Forelimb muscle (tissue), 1 donor: ENCODE data around the gene SLC6A19. TPM values are rescaled to one million over a fixed set of nuclear protein-coding genes. Genes with fewer than 3 reads are reported as not detected.

Experiments
- DNase-seq: peaks from one replicate; pipeline ENCODE4 v3.0.0-alpha.2; 2013; ENCODE audit warnings: low read depth
- polyA plus RNA-seq: library from polyadenylated mRNA; unstranded; fragments of 120-200 nt; gene quantifications from one replicate; pipeline ENCODE4 v1.2.1, GENCODE V29; 2013; ENCODE audit not compliant: insufficient read length

The SLC6A19 gene
- polyA plus RNA-seq, 1 donor: not detected

DNA sequence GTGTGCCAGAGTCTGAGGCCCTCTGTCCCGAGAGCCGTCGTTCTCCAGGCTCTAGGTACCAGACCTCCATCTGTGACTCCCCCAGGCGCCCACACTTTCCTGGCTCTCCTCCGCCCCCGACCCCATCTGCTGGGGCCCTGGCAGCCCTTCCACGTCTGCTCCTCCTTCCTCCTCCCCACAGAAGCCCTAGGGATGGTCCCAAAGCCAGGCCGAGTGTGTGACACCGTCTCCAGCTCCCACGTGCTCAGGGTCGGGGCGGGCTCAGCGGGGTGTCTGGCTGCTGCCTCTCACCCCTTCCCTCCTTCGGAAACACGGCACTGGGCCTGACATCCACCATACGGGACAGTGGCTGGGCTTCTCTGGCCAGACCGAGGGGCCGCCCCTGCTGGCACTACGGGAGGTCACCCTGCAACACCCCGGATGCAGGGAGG lies 20.5 kb upstream of the SLC6A19 start:
- no peak for DNase-seq

DNA sequence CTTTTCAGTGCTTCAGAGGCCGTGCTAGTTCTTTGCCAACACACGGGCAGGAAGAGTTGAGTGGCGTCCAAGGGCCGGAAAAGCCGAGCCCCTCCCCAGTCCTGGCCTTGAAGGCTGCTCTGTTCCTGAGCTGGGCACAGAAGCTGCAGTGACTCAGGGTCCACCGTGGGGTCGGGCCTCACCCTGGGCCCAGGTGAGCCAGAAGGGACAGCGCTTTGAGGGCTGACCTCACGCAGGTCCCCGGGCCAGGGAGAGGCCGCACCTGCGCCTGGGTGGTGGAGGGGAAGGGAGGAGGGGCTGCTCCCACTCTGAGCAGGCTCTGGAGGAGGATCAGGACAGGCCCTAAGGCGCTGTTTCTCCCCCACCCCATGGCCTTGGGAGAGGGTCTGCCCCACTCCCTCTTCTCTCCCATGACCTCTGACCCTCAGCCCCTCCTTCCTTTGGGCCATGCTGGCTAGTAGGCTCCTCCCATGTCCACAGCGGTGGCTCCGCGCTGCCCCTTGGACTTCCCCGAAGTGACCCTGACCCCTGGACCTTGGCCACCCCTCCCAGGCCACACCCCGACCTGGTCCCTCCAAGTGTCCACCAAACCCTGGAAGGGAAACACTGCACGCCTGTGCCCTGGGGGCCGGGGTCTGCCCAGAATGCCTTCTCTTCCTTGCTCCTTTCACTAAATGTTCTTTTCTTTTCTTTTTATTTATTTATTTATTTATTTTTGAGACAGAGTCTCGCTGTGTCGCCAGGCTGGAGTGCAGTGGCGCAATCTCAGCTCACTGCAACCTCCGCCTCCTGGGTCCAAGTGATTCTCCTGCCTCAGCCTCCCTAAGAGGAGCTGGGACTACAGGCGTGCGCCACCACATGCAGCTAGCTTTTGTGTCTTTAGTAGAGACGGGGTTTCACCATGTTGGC lies 19.7 kb upstream of the SLC6A19 start:
- no peak for DNase-seq

DNA sequence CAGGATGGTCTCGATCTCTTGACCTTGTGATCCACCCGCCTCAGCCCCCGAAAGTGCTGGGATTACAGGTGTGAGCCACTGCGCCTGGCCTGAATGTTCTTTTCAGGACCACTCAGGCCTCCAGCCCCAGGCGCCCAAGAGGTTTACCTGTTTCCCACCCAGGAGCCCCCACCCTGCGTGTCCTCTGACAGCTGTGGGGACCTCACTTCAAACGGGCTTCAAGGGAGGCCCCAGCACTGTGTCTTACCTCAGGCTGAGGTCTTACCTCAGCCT lies 19.1 kb upstream of the SLC6A19 start:
- DNase-seq: no peak

DNA sequence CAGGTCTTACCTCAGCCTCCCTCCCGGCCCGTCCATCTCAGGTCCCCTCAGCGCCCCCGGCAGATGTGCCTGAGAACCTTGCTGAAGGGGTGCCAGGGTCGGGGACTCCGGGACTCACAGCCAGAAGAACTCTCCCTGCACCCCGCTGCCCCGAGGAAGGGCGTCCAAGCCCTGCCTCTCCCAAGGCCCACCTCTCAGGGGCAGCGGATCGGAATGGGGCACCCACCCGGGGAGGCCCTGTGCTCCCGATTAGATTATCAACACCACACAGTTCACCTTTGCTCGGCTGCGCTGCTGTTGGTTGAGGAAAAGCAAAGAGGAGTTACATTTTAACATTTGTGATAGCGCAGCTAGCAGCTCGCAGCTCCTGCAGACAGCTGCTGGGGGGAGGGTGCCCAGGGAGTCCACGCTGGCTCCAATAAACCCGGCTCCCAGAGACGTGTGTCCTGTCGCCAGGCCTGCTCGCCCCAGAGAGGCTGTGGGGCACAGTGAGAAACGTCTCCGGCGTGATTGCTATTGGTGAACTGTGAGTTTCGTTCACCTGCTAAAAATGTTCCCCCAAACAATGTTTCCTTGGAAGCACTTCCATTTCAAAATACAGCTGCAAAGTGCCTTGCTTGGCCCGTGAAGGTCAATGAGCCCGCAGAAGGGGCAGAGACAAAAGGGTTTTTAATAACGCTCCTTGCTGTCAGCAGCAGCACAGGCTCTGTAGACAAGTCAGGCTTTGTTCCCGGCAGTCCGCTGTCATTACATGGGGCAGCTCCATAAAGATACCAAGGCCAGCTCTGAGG lies 18.6 kb upstream of the SLC6A19 start:
- no peak for DNase-seq

DNA sequence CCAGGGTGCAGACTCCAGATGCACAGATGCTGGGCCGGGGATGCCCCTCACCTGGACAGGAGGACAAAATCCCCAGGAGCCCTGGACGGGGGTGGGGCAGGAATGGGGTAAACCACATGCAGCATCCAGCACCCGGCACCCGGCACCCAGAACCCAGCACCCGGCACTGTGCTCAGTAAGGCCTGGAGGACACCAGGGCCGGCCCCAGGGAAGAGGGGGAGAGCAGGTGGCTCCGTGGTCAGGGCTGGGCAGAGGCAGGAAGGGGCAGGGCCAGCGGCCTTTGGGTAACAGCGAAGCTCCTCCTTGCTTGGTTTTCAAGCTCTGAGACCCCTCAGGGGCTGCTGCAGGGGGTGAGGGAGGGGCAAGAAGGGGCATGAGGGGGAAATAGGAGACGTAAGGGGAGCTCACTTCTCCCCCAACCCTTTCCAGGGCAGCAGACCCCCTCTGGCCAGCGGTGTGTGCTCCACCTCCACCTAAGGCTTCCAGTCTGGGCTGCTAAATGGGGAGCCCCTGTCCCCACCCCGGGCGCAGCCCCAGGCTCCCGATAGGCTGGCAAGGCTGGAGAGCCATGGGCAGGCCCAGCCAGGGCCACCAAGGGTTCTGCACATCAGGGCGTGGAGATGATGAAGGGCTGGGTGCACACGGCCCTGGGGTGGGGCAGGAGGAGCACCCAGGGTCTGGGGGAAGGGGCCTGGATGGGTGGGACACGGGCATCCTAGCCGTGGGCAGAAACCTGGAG lies 17.8 kb upstream of the SLC6A19 start:
- no peak for DNase-seq

DNA sequence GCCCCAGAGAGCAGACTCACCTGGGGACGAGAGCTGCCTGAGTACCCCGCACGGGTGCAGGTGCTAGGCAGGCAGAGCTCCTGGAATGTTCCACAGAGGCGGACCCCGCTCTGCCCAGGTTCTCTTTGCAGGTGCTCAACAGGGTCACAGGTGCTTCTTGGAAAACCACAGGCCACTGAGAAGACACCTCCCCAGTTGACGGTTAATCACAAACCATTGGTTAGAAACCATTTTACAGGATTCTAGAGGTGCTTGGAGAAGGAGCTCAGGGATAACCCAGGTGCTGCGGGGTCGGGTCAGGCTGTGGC lies 17.3 kb upstream of the SLC6A19 start:
- no peak for DNase-seq

DNA sequence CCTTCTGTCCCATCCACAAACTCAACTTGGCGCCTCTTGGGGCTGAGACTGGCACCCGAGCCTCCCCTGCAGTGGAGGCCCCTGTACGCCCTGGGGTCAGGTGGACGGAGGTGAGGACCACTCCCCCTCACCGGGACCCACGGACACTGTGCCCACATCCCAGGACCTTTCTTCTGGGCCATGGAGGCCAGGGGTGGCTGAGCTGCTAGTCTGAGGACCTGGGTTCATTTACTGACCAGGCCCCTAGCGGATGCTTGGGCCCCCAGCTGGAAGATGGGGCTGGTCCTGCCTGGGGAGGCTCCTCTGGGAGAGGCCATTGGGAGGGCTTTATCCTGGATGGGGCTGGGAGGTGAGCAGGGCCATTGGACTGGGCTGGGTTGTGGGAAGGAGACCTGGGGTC lies 16.9 kb upstream of the SLC6A19 start:
- DNase-seq: no peak

DNA sequence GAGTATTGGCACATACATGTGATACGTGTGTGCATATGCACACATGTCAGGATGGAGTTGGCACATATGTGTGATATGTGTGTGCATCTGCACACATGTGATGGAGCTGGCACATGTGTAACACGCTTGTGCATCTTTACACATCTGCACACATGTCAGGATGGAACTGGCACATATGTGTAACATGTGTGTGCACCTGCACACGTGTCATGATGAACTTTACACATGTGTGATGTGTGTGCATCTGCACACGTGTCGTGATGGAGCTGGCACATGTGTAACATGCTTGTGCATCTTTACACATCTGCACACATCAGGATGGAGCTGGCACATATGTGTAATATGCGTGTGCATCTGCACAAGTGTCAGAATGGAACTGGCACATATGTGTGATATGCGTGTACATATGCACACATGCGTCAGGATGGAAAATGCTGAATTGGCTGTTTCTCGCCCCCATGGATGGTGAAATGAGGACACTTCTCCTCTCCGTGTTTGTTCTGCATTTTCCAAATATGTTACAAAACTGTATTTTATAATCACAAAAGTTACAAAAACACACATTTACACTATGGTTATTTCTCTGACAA lies 16.3 kb upstream of the SLC6A19 start:
- no peak for DNase-seq

DNA sequence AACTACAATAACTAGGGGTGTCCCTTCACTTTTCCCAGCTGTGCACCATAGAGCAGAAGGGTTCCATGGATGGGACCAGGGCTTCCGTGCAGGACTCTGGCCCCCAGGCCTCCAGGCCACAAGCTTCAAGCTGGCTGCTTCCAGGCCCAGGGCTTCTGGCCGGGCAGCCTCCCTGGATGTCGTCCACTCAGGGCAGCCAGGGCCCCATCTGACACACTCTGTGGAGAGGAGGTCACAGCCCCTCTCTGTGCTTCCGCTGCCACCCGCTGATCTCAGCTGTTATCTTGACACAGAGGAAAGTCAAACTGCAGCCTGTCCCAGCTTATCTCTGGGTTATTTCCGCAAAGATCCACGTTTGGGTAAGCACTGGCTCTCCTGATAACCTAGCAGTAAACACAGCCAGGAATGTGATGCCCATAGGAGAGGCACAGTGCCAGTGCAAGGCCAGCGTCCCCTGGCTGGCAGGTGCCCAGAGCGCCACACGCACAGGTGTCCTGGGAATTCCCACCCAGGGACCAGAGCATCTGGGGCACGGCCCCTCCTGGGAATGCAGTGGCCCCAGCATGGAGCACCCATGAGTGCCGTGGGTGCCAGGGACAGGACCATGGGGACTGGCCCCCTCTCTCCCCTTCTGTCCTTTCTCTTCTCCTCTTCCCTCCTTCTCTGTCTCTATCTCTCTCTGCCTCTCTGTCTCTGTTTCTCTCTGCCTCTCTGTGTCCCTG lies 15.6 kb upstream of the SLC6A19 start:
- no peak for DNase-seq

DNA sequence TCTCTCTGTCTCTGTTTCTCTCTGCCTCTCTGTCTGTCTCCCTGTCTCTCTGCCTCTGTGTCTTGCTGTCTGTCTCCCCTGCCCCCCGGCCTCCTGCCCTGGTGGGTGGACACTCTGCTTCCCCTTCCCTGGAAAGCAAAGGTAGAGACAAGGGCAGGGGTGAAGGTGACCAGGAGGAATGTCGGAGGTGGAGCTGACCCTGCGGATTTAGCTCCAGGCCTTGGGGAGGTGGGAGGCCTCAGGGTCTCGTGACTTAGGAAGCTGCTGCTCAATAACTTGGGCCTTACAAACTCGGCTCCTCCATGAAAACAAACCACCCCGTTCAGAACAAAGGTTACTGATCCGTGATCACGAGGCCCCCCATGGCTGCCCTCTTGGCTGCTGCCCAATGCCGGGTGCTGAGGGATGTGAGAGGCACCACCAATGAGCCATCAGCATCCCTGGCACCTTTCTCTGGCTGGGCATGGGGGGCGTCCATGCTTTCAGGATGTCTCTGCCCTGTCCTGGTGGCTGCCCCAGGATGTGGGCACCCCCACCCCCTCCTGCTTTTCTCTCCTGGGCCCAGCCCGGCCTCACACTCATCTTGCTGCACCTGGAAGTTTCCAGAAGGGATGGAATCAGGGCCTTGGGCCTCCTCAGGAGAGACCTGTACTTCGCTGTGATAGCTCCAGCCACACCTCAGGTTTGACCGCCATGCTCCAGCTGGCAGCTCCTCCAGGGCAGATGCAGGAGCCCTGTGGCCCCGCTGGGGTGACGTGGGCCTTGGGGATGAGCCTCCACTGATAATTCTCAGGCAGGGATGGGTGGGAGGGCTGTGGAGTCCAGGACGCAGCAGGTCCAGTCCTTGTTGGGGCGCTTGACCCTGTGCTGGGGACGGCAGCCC lies 14.8 kb upstream of the SLC6A19 start:
- DNase-seq: no peak

DNA sequence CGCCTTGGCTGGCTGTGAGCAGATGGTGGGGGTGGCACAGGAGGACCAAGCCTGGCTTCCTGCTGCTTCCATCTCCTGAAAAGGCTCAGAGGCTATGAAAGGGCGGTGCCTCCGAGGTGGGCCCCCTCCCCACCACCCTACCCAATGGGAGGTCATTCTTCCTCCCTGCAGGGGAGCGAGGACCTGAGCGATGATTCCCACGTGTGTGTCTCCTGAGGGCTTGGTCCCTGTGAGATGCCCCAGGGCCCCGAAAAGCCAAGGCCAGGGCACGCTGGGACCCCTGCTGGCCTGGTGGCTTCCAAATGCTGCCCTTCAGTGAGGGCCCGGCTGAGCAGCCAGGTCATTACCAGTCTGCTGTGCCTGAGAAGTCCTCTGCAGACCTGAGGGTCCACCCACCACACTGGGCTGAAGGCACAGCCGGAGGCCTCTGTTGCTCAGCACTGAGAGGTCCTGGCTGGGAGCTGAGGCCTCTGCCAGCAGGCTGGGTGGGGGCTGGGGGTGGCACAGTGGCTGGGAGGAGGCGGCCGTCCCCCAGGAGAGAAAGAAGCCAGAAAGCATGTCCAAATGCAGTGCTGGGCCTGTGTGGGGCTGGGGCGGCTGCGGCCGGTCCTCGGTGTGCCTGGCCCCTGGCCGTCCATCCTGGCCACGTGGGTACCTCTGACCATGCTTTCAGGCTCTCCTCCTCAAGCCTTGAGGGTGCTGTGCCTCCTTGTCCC lies 14.0 kb upstream of the SLC6A19 start:
- no peak for DNase-seq

DNA sequence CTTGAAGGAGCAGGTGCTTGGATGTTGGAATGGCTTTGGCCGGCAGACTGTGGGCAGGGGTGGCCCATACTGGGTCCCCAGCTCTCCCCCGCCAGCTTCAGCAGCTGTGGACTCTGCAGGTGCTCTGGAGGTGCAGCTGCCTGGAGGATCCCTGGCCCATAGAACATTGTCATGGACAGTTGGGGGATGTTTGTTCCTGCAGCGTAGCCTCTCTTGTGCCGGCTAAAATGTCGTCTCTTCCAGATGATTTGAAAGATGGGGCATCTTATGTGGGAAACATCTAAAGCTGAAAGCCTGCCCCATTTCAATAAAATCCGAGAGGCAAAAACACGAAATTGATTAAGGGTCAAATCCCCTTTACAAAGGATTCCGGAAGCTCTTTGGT lies 13.5 kb upstream of the SLC6A19 start:
- no peak for DNase-seq

DNA sequence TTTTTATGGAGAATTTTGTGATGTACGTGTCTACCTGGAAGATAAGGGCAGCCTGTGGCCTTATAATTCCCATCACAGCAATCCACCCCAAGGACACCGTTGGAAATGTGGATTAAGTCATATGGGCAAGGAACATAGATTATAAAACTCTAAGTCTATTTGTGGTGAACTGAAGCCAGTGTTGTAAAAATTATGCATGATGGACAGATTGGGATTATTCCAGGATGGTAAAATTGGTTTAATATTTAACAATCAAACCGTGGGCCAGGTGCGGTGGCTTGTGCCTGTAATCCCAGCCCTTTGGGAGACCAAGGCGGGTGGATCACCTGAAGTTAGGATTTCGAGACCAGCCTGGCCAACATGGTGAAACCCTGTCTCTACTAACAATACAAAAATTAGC lies 12.9 kb upstream of the SLC6A19 start:
- DNase-seq: no peak

DNA sequence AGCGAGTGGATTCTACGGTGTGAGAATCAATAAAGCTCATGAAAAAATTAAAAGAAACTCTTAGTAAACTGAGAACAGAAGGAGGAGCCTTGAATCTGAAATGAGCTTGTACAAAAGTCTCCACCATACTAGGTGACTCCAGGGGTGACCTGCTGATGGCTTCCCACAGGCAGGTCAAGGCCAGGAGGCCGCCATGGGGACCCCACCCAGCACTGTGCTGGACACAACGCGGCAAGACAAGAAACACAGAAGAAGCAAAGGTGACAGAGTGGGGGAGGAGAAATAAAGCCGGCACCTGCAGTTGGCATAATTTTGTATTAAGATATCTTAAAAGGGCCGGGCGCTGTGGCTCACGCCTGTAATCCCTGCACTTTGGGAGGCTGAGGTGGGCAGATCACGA lies 12.1 kb upstream of the SLC6A19 start:
- no peak for DNase-seq

DNA sequence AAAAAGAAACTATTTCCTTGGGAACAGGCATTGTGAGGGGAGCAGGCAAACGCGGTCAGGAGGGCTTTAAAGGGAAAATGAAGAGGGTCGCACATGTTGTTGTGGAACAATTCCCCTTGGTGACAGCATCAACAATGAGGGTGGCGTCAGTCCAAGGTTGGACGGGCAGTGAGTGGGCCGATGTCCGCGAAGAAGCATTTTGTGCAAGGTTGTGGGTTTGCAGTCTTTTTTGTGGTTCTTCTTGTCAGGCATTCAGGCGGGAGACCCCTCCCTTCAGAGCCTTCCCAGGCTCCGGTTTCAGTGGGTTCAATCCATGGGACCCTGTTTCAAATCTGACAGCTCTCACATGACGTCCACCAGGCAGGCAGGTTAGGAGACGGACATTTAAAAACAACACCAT lies 11.1 kb upstream of the SLC6A19 start:
- DNase-seq: no peak

DNA sequence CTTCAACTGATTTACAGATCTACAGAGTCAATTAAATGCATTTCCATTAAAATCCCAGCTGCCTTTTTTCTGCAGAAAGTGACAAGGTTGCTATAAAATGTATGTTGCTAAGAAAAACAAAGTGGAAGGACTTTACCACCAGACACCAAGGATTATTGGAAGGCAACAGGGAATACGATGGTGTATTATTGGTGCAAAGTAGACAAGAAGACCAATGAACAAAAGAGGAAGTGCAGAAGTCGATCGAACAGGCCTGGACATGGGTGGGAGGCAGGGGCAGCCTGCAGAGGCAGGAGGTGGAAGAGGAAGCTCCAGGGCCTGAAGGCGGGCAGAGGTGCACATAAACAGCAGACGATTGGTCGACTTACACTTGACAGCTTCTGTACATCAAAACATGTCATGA lies 10.6 kb upstream of the SLC6A19 start:
- DNase-seq: no peak

DNA sequence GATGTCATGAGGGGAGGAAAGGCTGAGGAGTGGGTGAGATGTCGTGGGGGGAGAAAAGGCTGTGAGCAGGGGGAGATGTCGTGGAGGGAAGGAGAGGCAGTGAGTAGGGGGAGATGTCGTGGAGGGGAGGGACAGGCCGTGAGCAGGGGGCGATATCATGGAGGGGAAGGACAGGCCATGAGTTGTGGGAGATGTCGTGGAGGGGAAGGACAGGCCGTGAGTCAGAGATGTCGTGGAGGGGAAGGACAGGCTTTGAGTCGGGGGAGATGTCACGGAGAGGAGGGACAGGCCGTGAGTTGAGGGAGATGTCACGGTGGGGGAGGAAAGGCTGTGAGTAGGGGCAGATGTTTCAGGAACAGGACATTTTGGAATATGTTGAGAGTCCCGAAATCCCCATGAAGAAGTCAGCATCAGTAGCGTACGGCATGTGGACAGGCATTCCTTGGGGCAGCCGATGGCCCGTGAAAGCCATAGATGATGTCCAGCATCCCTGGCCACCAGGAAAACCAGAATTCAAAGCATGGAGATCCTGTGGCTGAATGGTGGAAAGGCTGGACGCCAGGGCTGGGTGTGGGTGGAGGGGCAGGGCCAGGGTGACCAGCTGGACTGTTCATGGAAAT lies 8.3 kb upstream of the SLC6A19 start:
- no peak for DNase-seq

DNA sequence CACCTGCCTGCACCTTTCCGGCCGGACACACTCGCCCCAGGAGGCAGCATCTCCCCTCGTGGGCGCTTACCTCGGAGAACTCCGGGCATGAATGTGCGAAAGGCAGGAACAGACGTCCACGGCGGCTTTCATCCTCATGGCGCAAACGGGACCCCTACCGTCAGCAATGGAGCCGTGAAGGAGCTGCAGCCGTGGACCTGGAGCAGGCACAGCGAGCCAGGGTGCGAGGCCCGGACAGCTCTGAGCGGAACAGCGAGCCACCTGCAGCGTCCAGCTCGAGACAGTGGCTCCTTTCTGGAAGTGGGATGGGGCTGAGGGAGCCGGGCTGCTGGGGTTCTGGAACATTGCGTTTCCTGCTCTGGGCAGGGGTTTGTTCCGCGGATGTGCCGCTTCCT lies 7.8 kb upstream of the SLC6A19 start:
- DNase-seq: no peak

DNA sequence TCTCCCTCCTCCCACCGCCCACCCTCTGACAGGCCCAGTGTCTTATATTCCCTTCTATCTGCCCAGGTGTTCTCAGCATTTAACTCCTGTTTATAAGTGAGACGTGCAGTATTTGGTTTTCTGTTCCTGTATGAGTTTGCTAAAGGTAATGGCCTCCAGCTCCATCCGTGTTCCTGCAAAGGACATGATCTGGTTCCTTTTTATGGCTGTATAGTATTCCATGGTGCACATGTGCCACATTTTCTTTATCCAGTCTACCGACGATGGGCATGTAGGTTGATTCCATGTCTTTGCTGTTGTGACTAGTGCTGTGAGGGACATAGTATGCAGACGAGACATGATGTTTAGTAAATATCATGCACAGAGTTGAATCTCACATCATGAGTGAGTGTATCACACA lies 7.0 kb upstream of the SLC6A19 start:
- DNase-seq: no peak

DNA sequence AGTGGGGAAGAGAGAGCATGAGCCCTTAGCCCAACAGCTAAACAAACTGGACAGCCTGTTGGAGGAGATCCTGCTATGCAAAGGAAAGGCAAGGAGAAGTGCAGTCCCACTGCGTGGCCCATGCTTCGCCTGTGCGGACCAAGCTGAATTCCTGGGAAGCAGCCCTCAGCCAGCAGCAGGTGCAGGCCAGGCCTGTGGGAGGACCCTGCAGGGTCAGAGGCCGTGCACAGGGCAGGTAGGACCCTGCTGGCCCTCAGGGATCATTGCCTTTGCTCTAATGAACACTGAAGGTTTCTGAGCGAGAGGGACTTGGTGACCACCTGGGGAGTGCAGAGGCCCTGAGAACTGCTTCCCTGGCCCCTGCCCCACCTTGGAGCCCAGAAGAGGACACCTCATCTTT lies 6.0 kb upstream of the SLC6A19 start:
- no peak for DNase-seq
